Activated naive CD8-positive, alpha-beta T cell (primary cell): ENCODE measurements around the gene GRIK4.

ENCODE experiments used
- H3K27ac Mint-ChIP-seq: one replicate; pipeline ENCODE4 v1.8.0; 2021; ENCODE audit warnings: mixed read lengths
- H3K27me3 Mint-ChIP-seq: one replicate; pipeline ENCODE4 v1.8.0; 2021; ENCODE audit warnings: mixed read lengths
- H3K36me3 Mint-ChIP-seq: one replicate; pipeline ENCODE4 v1.8.0; 2021; ENCODE audit warnings: mixed read lengths
- H3K4me1 Mint-ChIP-seq: one replicate; pipeline ENCODE4 v1.8.0; 2021; ENCODE audit warnings: low read depth, mixed read lengths
- H3K4me3 Mint-ChIP-seq: one replicate; pipeline ENCODE4 v1.8.0; 2021; ENCODE audit warnings: mild to moderate bottlenecking, mixed read lengths
- H3K9me3 Mint-ChIP-seq: one replicate; pipeline ENCODE4 v1.8.0; 2021; ENCODE audit warnings: low read depth, mixed read lengths

GRIK4 gene

DNA sequence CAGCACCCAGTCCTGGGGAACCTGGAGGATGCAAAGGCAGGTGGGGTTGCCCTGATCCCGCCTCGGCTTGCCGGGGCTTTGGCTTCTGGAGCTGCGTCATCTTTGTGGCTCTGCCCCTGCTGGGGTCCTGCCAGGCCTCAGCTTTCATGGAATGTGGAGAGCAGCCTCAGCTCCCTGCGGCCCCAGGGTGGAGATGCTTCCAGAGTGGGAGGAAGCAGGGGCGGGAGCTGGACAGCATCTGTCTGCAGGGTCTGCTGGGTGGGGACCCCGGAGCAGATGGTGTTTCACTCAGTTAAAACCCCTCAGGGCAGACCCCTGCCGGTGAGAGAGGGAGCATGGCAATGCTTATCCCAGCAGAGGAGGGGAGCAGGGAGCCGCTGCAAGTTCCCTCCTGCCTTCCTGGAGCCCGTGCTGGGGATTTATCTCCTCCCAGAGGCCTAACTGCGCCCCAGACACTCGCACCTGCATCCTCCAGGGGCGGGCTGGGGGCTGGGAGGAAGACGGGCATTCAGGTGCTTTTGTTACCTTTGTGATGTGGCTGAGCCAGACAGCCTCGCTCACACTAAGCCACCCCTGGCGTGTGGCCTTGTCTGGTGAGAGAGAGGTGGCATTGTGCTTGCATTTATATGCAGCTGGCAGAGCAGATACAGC is 15.7 kb downstream of the GRIK4 start:
- no peaks in the 10 kb centered on the region for H3K36me3 Mint-ChIP-seq
- H3K4me3 Mint-ChIP-seq, result no peak overlapping the region
- no peak overlapping the region for H3K27ac Mint-ChIP-seq
- no peaks in the 10 kb centered on the region for H3K27me3 Mint-ChIP-seq
- H3K9me3 Mint-ChIP-seq, result no peaks in the 10 kb centered on the region
- no peaks in the 10 kb centered on the region for H3K4me1 Mint-ChIP-seq

DNA sequence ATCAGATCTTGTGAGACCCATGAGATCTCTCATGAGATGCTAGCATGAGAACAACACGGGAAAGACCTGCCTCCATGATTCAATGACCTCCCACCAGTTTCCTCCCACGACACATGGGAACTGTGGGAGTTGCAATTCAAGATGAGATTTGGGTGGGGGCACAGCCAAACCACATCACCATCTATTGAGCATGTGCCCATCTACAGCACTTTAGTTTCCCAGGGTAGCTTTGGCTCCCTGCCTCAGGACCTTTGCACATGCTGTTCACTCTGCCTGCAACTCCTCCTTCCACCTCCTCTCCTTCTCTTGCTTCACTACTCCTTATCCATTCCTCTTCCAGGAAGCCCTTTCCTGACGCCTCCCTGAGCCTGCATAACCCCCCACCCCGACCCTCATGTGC is 17.2 kb downstream of the GRIK4 start:
- Mint-ChIP-seq H3K27ac (no peak overlapping the region), H3K4me3 (no peak overlapping the region), H3K27me3 (no peaks in the 10 kb centered on the region), H3K4me1 (no peaks in the 10 kb centered on the region), H3K36me3 (no peaks in the 10 kb centered on the region), H3K9me3 (no peaks in the 10 kb centered on the region)

DNA sequence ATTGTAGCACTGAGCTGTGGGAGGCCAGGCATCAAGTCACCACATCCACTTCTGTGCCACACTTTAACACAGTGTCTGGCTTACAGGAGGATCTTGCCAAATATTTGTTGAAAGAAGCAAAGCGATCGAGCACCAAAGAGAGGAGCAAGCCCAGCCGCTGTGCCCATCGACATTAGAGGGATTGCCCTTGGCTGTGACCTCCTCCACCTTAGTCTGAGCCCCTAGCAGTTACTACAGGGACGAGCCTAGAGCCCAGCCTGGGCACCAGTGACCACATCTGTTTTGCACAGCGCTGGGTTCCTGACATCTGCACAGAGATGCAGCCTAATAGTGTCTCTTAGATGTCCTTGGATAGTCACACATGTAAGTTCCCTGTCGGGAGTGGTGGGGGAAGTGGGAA is 17.7 kb downstream of the GRIK4 start:
- no peak overlapping the region for H3K4me3 Mint-ChIP-seq
- no peak overlapping the region for H3K27ac Mint-ChIP-seq
- no peaks in the 10 kb centered on the region for H3K36me3 Mint-ChIP-seq
- no peaks in the 10 kb centered on the region for H3K27me3 Mint-ChIP-seq
- H3K4me1 Mint-ChIP-seq, result no peaks in the 10 kb centered on the region
- no peaks in the 10 kb centered on the region for H3K9me3 Mint-ChIP-seq

DNA sequence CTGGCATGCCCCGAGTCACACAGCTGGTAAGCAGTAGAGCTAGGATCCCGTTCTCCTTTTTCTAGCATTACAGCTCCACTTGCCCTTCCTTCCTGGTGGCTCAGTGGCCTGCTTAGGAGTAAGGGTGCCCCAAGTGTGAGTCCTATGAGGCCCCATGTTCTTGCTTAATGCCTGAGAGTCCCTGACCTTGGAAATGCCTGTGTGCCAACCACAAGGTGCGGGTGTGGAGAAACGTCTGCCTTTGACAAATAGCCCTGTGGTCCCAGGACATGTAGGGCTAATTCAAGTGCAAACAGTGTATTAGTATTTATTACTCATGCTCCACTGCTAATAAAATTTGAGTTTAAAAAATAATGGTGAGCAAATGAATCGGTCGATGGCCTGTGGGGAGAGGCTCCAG is 18.4 kb downstream of the GRIK4 start:
- Mint-ChIP-seq H3K27me3 (no peaks in the 10 kb centered on the region), H3K36me3 (no peaks in the 10 kb centered on the region), H3K27ac (no peak overlapping the region), H3K9me3 (no peaks in the 10 kb centered on the region), H3K4me1 (no peaks in the 10 kb centered on the region), H3K4me3 (no peak overlapping the region)

DNA sequence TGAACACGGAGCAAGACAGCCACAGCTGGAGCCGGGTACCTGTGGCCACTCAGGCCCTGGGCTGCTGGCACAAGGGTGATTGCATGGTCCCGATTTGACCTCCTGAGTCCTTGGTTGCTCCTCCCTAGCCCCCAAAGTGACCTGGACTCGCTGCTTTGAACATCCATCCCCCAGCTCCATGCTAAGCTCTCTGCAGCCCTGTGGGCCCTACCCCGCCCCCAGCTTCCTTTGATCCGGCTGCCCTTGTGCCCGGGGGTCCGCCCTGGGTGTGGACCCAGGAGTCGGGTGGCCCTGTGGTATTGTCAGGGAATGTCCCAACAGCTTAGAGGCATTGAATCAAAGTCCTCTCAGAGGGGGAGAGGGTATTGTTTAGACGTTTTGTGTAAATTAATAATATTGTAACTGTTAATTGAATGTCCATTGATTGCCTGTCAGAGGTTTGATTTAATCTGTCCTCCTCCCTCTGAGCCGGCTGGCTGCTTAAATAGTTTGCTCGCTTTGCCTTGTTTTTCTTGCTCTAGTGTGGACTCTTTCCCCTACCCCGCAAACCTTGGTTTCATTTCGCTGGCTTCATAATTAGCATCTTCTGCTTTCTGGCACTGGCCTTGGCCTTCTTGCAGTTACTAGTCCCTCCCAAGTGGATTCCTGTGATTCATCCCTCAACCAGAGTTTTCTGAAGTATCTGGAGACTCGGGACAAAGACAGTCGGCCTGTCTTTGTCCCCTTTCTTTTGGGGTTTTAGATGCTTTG is 20.7 kb downstream of the GRIK4 start:
- H3K4me3 Mint-ChIP-seq, result no peak overlapping the region
- no peaks in the 10 kb centered on the region for H3K4me1 Mint-ChIP-seq
- no peaks in the 10 kb centered on the region for H3K9me3 Mint-ChIP-seq
- no peak overlapping the region for H3K27ac Mint-ChIP-seq
- H3K27me3 Mint-ChIP-seq, result no peaks in the 10 kb centered on the region
- no peaks in the 10 kb centered on the region for H3K36me3 Mint-ChIP-seq

DNA sequence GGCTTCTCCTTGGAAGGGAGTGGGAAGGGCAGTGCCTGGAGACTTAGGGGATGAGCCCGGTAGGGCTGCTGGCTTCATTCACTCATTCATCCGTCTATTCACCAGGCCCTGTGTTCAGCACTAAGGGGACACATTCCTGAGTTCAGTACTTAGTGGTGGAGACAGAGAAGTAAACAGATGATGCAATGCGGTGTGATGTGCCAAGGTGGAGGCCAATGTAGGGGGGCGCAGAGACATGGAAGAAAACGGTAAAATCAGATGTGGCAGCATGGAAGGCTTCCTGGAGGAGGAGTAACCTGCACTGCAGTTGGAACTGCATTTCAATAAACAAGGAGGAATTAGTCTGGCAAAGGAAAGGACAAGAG is 21.3 kb downstream of the GRIK4 start:
- H3K27me3 Mint-ChIP-seq, result no peaks in the 10 kb centered on the region

DNA sequence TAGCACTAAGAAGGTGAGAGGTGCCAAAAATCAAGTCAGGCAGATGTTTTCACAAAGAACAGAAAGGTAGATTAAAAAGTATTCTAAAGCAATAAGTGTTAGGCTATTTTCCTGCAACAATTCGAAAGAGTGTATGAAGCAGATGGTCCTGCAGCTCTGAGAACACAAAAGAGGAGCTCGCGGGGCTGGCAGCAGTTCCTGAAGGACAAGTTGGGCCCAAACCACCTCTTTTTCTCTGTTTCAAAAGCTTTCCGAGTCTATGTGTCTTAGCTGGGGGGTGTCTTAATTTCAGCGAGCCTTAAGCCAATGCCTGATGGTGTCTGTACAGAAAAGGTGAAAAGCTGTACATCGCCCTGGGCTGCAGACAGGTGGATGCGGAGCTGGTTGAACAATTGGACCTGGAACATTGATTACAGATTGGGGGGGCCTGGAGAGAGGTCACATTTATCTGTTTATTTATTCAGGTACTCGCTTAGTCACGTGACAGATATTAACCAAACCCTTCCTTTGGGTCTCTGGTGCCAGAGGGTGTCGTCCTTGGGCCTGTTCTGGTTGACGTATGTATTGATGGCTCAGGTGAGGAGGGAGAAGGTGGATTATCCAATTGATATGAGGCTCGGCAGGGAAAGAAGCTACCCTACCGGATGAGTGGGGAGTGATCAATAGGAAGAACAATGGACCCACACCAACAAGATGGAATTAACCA is 24.7 kb downstream of the GRIK4 start:
- H3K4me1 Mint-ChIP-seq, result no peaks in the 10 kb centered on the region
- H3K27ac Mint-ChIP-seq, result no peak overlapping the region
- H3K4me3 Mint-ChIP-seq, result no peak overlapping the region
- no peaks in the 10 kb centered on the region for H3K36me3 Mint-ChIP-seq
- H3K27me3 Mint-ChIP-seq, result no peaks in the 10 kb centered on the region
- H3K9me3 Mint-ChIP-seq, result no peaks in the 10 kb centered on the region

More for the DNA sequence above, 21.3 kb downstream of the GRIK4 start:
- Mint-ChIP-seq H3K4me1 (no peaks in the 10 kb centered on the region), H3K9me3 (no peaks in the 10 kb centered on the region), H3K4me3 (no peak overlapping the region), H3K27ac (no peak overlapping the region), H3K36me3 (no peaks in the 10 kb centered on the region)

DNA sequence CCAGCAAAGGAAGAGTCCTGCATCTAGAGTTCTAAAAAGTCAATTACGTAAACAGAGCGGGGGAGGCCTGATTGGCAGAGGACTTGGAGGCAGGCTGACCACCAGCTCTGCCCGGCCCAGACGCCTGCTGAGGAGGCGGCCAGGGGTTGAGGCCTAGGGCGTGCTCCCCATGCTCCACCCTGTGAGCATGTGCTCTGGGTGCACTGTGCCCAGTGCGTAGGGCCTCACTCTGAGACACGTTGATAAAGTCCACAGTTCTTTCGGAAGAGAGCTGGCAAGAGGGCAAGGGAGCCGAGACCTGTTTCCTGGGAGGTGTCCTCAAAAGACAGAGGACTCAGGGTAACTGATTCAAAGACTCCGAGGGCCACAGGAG is 25.2 kb downstream of the GRIK4 start:
- H3K4me1 Mint-ChIP-seq, result no peaks in the 10 kb centered on the region
- no peaks in the 10 kb centered on the region for H3K27me3 Mint-ChIP-seq
- no peaks in the 10 kb centered on the region for H3K36me3 Mint-ChIP-seq
- H3K4me3 Mint-ChIP-seq, result no peak overlapping the region
- H3K9me3 Mint-ChIP-seq, result peaks cover under 1% of the 10 kb centered on the region
- H3K27ac Mint-ChIP-seq, result no peak overlapping the region

DNA sequence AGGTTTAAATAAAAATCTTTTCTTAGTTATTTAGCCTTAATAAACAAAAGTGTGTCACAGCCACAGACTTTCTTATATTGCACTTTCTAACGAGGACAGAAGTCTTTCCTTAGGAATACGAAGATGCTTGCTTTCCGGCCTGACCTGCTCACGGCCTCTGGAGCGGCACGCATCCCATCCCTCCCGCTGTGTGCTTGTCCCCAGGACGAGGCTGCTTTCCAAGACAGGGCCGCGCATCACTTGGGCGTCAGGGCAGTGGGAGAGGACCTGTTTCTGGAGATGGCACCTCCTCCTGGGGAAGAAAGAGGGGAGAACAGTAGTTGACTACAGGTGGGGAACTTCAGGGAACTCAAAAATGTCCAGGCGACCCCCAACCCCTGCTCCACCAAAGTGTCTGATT is 26.4 kb downstream of the GRIK4 start:
- Mint-ChIP-seq H3K4me1 (no peaks in the 10 kb centered on the region), H3K27ac (no peak overlapping the region), H3K4me3 (no peak overlapping the region), H3K27me3 (peaks cover 3% of the 10 kb centered on the region), H3K36me3 (no peaks in the 10 kb centered on the region), H3K9me3 (peaks cover 6% of the 10 kb centered on the region)

DNA sequence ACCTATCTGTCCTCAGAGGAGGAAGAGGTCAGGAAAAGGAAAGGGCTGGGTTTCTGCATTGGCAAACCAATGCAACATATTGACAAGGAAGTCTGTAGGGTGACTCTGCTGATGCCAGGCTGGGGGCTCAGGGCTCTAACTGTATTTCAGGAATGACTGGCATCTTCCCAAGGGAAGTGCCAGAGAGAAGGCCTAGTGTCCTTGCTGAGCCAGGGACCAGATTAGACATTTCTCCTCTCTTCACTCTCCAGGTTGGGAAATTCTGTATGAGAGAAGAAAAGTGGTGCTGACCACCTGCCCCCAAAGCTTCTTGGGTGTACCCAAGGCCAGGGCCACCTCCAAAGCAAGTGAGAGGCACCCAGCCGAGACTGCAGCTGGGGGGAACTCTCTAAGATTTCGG is 27.2 kb downstream of the GRIK4 start:
- no peak overlapping the region for H3K27ac Mint-ChIP-seq

DNA sequence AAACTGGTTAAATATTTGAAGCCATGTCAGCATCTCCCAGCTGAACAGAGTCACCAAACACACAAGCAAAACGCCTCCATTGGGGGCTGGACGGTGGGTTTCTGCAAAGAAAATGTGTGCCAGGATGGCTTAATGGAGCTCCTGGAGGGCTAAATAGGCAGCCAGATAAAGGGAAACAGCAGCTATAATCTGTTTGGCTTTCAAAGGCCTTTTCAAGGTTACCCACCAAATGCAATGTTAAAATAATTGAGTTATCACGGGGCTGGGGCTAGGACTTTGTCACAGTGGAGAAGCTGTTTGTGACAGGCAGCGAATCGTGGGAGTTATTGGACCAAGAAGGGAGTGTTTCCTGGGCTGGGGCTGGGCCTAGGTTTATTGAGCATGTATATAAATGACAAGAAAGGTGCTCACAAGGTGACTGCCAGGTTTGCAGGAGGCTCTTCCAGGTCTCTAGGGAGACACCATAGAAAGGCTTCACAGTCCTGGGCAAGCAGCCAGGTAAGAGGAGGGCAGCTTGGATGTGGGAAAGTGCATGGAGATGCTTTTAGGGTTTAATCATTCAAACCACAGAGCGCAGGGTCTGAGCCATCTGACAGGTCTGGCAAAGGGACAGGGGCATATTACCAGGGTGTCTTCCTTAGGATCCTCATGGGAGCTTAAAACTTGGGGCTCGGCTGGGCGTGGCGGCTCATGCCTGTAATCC is 28.3 kb downstream of the GRIK4 start:
- no peaks in the 10 kb centered on the region for H3K4me1 Mint-ChIP-seq
- H3K9me3 Mint-ChIP-seq, result peaks cover 6% of the 10 kb centered on the region
- no peak overlapping the region for H3K4me3 Mint-ChIP-seq
- no peaks in the 10 kb centered on the region for H3K36me3 Mint-ChIP-seq
- H3K27ac Mint-ChIP-seq, result no peak overlapping the region
- peaks cover 3% of the 10 kb centered on the region for H3K27me3 Mint-ChIP-seq

More for the DNA sequence above, 27.2 kb downstream of the GRIK4 start:
- H3K36me3 Mint-ChIP-seq, result no peaks in the 10 kb centered on the region
- peaks cover 6% of the 10 kb centered on the region for H3K9me3 Mint-ChIP-seq
- no peak overlapping the region for H3K4me3 Mint-ChIP-seq
- no peaks in the 10 kb centered on the region for H3K4me1 Mint-ChIP-seq
- H3K27me3 Mint-ChIP-seq, result peaks cover 3% of the 10 kb centered on the region

DNA sequence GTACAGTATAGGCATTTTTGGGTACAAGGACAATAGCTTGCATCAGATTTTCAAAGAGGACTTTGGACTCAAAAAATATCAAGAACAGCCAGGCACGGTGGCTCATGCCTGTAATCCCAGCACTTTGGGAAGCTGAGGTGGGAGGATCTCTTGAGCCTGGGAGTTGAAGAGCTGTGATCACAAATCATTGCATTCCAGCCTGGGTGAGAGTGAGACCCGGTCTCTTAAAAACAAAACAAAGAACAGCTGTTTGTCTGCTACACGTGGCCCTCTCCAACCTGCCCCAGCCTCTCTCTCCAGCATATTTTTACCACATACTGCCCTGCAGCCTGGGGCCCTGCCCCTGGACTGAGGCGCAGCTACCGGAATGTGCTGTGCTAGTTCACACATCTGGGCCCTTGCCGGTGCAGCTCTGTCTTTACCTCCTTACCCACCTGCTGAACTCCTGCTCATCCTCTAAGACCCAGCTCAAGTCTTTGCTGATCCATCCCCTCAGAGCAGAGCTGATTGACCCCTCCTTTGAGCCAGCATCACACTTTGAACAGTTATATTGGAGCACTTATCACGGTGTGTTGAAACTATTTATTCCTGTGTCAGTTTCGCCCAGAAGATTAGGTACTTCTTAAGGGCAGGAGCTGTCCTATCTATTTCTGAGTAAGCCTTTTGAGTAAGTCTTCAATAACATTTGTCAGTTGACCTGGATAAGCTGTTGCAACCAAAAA is 29.4 kb downstream of the GRIK4 start:
- H3K9me3 Mint-ChIP-seq, result peaks cover 6% of the 10 kb centered on the region
- no peak overlapping the region for H3K27ac Mint-ChIP-seq
- no peak overlapping the region for H3K4me3 Mint-ChIP-seq
- no peaks in the 10 kb centered on the region for H3K36me3 Mint-ChIP-seq
- H3K4me1 Mint-ChIP-seq, result peaks cover 1% of the 10 kb centered on the region
- peaks cover 3% of the 10 kb centered on the region for H3K27me3 Mint-ChIP-seq

DNA sequence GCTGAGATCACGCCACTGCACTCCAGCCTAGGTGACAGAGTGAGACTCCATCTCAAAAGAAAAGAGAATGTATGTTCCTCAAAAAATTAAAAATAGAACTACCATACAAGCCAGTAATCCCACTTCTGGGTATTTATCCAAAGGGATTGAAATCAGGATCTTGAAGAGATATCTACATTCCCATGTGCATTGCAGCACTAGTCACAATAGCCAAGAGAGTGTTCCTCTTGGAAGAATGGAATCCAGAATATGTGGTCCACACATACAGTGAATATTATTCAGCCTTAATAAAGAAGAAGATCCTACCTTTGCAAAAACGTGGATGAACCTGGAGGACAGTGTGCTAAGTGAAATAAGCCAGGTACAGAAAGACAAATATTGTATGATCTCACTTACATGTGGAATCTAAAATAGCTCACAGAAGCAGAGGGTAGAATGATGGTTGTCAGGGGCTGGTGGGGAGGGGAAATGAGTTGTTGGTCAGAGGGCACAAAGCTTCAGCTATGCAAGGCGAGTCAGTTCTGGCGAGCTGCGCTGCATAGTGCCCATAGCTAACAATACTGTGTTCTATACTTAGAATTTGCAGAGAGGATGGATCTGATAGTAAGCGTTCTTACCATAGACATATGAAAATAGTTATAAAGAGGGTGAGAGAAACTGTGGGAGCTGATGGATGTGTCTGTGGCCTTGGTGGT is 32.1 kb downstream of the GRIK4 start:
- Mint-ChIP-seq H3K4me1 (peaks cover 2% of the 10 kb centered on the region), H3K4me3 (no peak overlapping the region), H3K27ac (no peak overlapping the region), H3K36me3 (no peaks in the 10 kb centered on the region), H3K27me3 (peaks cover 3% of the 10 kb centered on the region), H3K9me3 (peaks cover 6% of the 10 kb centered on the region)

DNA sequence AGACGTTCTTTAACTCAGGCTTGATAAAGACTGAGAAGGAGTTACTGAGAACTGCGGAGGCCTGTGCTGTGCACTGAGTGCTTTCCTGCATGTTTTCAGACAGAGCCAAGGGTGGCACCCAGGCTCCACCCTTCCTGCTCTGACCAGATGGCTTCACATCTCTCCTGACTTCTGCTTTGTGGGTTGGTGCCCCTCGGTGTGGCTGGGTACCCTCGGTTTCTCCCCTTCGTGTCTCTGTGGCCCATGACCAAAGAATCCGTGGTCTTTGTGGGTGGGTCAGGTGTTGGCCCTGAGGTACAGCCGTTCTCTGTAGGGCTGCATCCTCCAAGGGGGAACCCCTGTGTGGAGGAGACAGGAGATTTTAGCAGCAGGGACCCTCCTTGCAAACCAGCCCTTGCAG is 34.3 kb downstream of the GRIK4 start:
- H3K36me3 Mint-ChIP-seq, result no peaks in the 10 kb centered on the region
- H3K4me3 Mint-ChIP-seq, result no peak overlapping the region
- H3K4me1 Mint-ChIP-seq, result peaks cover 2% of the 10 kb centered on the region
- peaks cover 6% of the 10 kb centered on the region for H3K9me3 Mint-ChIP-seq
- H3K27ac Mint-ChIP-seq, result no peak overlapping the region
- H3K27me3 Mint-ChIP-seq, result peaks cover 3% of the 10 kb centered on the region
